ENCODE data around the gene RIOK1. TPM values are rescaled to one million over a fixed set of nuclear protein-coding genes. Genes with fewer than 3 reads are reported as not detected.

RIOK1 gene
- total and polyA plus RNA-seq, 2 of the 8 experiments (the other 6 are each of a cell fraction or from before 2014, with no cell fraction given) = 11.8 to 26.9 TPM

DNA sequence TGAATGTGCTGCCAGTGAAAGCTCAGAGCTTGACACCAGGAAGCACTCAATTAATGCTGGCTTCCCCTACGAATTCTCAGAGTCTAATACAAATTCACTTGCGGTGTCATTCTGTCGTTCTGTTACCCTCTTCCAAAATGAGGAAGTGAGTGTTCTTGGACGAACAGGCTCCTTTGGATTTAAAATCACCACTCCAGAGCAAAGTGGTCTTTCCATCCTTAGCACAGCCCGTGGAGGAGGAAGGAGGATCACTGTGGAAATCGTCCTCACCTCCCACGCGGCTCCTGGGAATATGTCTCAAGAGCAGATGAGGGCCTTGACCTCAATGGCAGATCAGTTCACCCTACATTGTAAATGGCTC is 41.7 kb downstream of the RIOK1 start (continued):
- TF ChIP-seq, protein P1, sequence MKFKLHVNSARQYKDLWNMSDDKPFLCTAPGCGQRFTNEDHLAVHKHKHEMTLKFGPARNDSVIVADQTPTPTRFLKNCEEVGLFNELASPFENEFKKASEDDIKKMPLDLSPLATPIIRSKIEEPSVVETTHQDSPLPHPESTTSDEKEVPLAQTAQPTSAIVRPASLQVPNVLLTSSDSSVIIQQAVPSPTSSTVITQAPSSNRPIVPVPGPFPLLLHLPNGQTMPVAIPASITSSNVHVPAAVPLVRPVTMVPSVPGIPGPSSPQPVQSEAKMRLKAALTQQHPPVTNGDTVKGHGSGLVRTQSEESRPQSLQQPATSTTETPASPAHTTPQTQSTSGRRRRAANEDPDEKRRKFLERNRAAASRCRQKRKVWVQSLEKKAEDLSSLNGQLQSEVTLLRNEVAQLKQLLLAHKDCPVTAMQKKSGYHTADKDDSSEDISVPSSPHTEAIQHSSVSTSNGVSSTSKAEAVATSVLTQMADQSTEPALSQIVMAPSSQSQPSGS (IDR thresholded peaks at IDR 0.05; ENCODE audit: low read length) = no peak

Data from H1 (cell line).